Measurements from ENCODE around the gene ALAS1. TPM values are rescaled to one million over a fixed set of nuclear protein-coding genes. Genes with fewer than 3 reads are reported as not detected.

The ALAS1 gene
- total RNA-seq, 1 experiment from 2014 or later = 69.5 TPM

DNA sequence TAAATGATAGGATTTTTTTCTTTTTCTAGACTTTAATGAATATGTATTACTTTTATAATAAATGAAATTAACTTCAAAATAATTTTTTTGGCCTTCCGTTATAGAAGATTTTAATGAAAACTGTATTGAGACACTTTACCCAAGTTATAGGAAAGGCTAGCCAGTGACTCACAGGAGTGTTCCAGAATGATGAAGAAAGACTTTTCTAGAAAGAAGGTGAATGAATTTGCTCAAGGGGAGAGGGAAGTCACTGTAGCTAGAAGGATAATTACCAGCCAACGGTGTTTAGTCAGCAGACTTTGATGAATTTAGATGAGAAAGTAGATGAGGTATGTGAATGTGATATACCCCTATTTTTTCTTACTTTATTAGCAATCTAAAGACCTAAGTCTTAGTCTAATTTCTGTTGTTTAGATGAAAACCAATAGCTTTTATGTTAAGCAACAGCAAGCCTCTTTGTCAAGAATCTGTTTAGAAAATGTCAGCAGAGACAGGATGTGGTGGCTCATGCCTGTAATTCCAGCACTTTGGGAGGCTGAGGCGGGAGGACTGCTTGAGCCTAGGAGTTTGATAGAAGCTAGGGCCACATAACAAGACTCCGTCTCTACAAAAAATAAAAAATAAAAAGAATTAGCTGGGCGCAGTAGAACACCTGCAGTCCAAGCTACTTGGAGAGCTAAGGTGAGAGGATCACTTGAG lies 3.2 kb downstream of the ALAS1 start:
- POLR2A ChIA-PET (ENCODE audit: unreplicated experiment) = interaction anchor here (0.5 to 0.6 kb wide), 2 partner anchors 13 to 46 kb away, joined by 3 to 4 read pairs; no protein-coding TSS in a partner anchor

DNA sequence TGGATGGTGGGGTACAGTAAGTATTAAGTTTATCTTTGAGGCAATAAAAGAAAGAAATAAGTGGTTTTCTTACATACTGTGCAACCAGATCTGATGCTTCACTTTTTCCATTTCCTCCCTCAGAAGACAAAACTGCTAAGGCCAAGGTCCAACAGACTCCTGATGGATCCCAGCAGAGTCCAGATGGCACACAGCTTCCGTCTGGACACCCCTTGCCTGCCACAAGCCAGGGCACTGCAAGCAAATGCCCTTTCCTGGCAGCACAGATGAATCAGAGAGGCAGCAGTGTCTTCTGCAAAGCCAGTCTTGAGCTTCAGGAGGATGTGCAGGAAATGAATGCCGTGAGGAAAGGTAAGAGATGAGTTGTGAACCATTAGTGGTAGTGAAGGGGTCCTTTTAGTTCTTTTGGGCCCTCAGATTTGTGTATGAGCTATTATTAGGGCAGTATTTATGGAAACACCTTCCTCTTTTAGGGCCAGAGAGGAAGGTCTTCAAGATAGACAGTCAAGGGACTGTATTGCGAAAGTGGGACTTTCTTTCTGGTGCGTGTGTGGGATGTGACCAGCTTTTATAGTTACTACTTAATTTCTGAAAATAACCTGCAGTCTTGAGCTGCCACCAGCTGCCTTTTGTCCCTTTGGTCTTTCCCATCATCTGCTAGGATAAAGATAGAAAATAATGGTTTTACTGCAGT lies 4.6 kb downstream of the ALAS1 start:
- TF ChIP-seq CTCF (conservative IDR thresholded peaks at IDR 0.05; ENCODE audit: low read depth, low read length) (no peak), EZH2phosphoT487 (IDR thresholded peaks at IDR 0.05; ENCODE audit: borderline replicate concordance, low read length) (no peak), EZH2 (IDR thresholded peaks at IDR 0.05; ENCODE audit: low read length, unreplicated experiment) (no peak)
- Histone ChIP-seq H3K36me3 (ENCODE audit: low read depth, low read length) (peaks cover 65% of the 10 kb centered on the region), H3K4me1 (ENCODE audit: insufficient read depth, low read length) (peaks cover 58% of the 10 kb centered on the region), H3K4me2 (ENCODE audit: low read length) (no peak overlapping the region), H3K9me3 (ENCODE audit: low read length) (no peaks in the 10 kb centered on the region), H3F3A (ENCODE audit: low read length, unreplicated experiment) (peaks cover 5% of the 10 kb centered on the region), H3K79me2 (ENCODE audit: low read length) (peaks cover 41% of the 10 kb centered on the region), H2AFZ (ENCODE audit: low read length) (no peak overlapping the region), H3K4me3 (ENCODE audit: low read length) (no peak overlapping the region), H3K9ac (ENCODE audit: low read length) (no peak overlapping the region), H3K9me2 (replicated peaks; ENCODE audit: low read length) (no peaks in the 10 kb centered on the region), H3K27me3 (ENCODE audit: low read length) (no peaks in the 10 kb centered on the region), H3K27ac (ENCODE audit: low read length) (no peak overlapping the region), H4K20me1 (ENCODE audit: low read length) (peaks cover 11% of the 10 kb centered on the region; the same call in 1 of the 2 replicates)
- ChIA-PET CTCF (no interaction called here), POLR2A (ENCODE audit: unreplicated experiment) (no interaction called here)
- DNase-seq (no peak), ATAC-seq (no peak)
- no TSS peak for BruUV-seq (replicated peaks)
- intact Hi-C loops (cut with micrococcal nuclease) = no loop called here

More for the DNA sequence above, 3.2 kb downstream of the ALAS1 start:
- H3K4me2 ChIP-seq (ENCODE audit: low read length) = no peak overlapping the region; the same call in 1 of the 2 replicates
- H3K79me2 ChIP-seq (ENCODE audit: low read length) = peaks cover 38% of the 10 kb centered on the region
- TSS peak; percentile 0 for BruUV-seq (replicated peaks)
- intact Hi-C loops (cut with micrococcal nuclease) = no loop called here
- H3K27ac ChIP-seq (ENCODE audit: low read length) = no peak overlapping the region
- TF ChIP-seq EZH2phosphoT487 (IDR thresholded peaks at IDR 0.05; ENCODE audit: borderline replicate concordance, low read length) = no peak
- TF ChIP-seq EZH2 (IDR thresholded peaks at IDR 0.05; ENCODE audit: low read length, unreplicated experiment) = no peak
- no peak for TF ChIP-seq CTCF (conservative IDR thresholded peaks at IDR 0.05; ENCODE audit: low read depth, low read length)
- peaks cover 11% of the 10 kb centered on the region; the same call in 1 of the 2 replicates for H4K20me1 ChIP-seq (ENCODE audit: low read length)
- H2AFZ ChIP-seq (ENCODE audit: low read length) = no peak overlapping the region
- no peaks in the 10 kb centered on the region for H3K9me2 ChIP-seq (replicated peaks; ENCODE audit: low read length)
- peaks cover 65% of the 10 kb centered on the region for H3K4me1 ChIP-seq (ENCODE audit: insufficient read depth, low read length)
- H3F3A ChIP-seq (ENCODE audit: low read length, unreplicated experiment) = peaks cover 5% of the 10 kb centered on the region
- no peak overlapping the region for H3K4me3 ChIP-seq (ENCODE audit: low read length)
- DNase-seq = no peak
- H3K9me3 ChIP-seq (ENCODE audit: low read length) = no peaks in the 10 kb centered on the region
- peaks cover 55% of the 10 kb centered on the region for H3K36me3 ChIP-seq (ENCODE audit: low read depth, low read length)
- no peaks in the 10 kb centered on the region for H3K27me3 ChIP-seq (ENCODE audit: low read length)
- CTCF ChIA-PET = no interaction called here
- no peak overlapping the region for H3K9ac ChIP-seq (ENCODE audit: low read length)
- ATAC-seq = no peak

Data from PC-3 (cell line).